ENCODE data around the gene ABTB1.
A peak's percentile ranks its signal among the peaks of the same experiment; 100 is the strongest.

ABTB1 gene

DNA sequence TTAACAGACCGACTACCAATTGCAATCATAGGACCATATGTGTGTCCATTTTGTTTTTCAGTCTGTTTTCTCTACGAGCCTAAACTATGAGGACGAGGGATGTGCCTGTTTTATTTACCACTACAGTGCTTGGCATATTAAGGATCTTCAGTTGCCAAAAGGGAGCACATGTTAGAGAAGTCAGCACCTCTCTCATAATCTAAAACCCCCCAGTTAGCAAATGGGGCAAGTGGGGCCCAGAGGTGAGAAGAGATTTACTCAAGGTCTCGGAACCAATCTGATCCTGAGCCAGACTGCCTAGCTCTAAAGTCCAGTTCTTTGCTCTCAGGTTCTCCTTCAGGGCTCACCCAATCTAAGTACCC, 44.3 kb upstream of the ABTB1 start:
- Histone ChIP-seq H3K27me3 (ENCODE audit: insufficient read depth, poor library complexity, severe bottlenecking) (peaks cover 7% of the 10 kb centered on the region), H3K4me3 (replicated peaks; ENCODE audit: insufficient read depth, low read length) (no peak overlapping the region), H3K27ac (replicated peaks) (no peak overlapping the region)
- TF ChIP-seq POLR2AphosphoS5 (IDR thresholded peaks at IDR 0.05; ENCODE audit: low read depth) (no peak), REST (IDR thresholded peaks at IDR 0.05; ENCODE audit: insufficient replicate concordance, low read depth) (no peak), CTCF (IDR thresholded peaks at IDR 0.05; ENCODE audit: insufficient read depth, low read length) (no peak), SPI1 (IDR thresholded peaks at IDR 0.05; ENCODE audit: borderline replicate concordance, low read depth) (no peak), GABPA (IDR thresholded peaks at IDR 0.05; ENCODE audit: low read depth) (no peak)
- no peak for DNase-seq (ENCODE audit: low read depth in 1 of 2, low spot score in 1 of 2)

GRCh38 chr3:127628788-127629466, 43.8 kb upstream of the ABTB1 start, which contains the start of gene PODXL2:
PODXL2 (plus strand) TSS chr3:127629185; CDS start chr3:127629220, 35 bp downstream.
- H3K4me3 ChIP-seq (replicated peaks; ENCODE audit: insufficient read depth, low read length): peak within 1 kb of the TSS; percentile 67
- DNase-seq (ENCODE audit: low read depth in 1 of 2, low spot score in 1 of 2): peak in 1 of 2 experiments; percentile 30
- H3K27me3 ChIP-seq (ENCODE audit: insufficient read depth, poor library complexity, severe bottlenecking): peaks cover 7% of the 10 kb centered on the region
- H3K27ac ChIP-seq (replicated peaks): peak within 1 kb of the TSS; percentile 26
- TF ChIP-seq REST (IDR thresholded peaks at IDR 0.05; ENCODE audit: insufficient replicate concordance, low read depth) (peak; percentile 91), POLR2AphosphoS5 (IDR thresholded peaks at IDR 0.05; ENCODE audit: low read depth) (no peak)

GRCh38 chr3:127629467-127630403, 43.0 kb upstream of the ABTB1 start:
- H3K27me3 ChIP-seq (ENCODE audit: insufficient read depth, poor library complexity, severe bottlenecking): peaks cover 7% of the 10 kb centered on the region
- peak; percentile 61 to 63 for DNase-seq (ENCODE audit: low read depth in 1 of 2, low spot score in 1 of 2)
- H3K27ac ChIP-seq (replicated peaks): peak overlapping the region; percentile 26
- TF ChIP-seq POLR2AphosphoS5 (IDR thresholded peaks at IDR 0.05; ENCODE audit: low read depth) (no peak), SPI1 (IDR thresholded peaks at IDR 0.05; ENCODE audit: borderline replicate concordance, low read depth) (peak; percentile 88)
- H3K4me3 ChIP-seq (replicated peaks; ENCODE audit: insufficient read depth, low read length): peak overlapping the region; percentile 67

GRCh38 chr3:127630811-127631714, 41.7 kb upstream of the ABTB1 start:
- Histone ChIP-seq H3K27me3 (ENCODE audit: insufficient read depth, poor library complexity, severe bottlenecking) (peaks cover 7% of the 10 kb centered on the region), H3K27ac (replicated peaks) (no peak overlapping the region), H3K4me3 (replicated peaks; ENCODE audit: insufficient read depth, low read length) (no peak overlapping the region)
- TF ChIP-seq SPI1 (IDR thresholded peaks at IDR 0.05; ENCODE audit: borderline replicate concordance, low read depth) (no peak), CTCF (IDR thresholded peaks at IDR 0.05; ENCODE audit: insufficient read depth, low read length) (no peak), GABPA (IDR thresholded peaks at IDR 0.05; ENCODE audit: low read depth) (no peak), POLR2AphosphoS5 (IDR thresholded peaks at IDR 0.05; ENCODE audit: low read depth) (no peak), REST (IDR thresholded peaks at IDR 0.05; ENCODE audit: insufficient replicate concordance, low read depth) (no peak)
- DNase-seq (ENCODE audit: low read depth in 1 of 2, low spot score in 1 of 2): no peak
